HepG2 (cell line): ENCODE data around the gene SLC50A1. TPM values are rescaled to one million over a fixed set of nuclear protein-coding genes. Genes with fewer than 3 reads are reported as not detected.
A peak's percentile ranks its signal among the peaks of the same experiment; 100 is the strongest.

Experiments used
- ATF1 ChIP-seq: IDR thresholded peaks from 2 replicates; pipeline ENCODE4 v1.6.1; 2016; ENCODE audit warnings: mild to moderate bottlenecking, control low read depth
- CENPT ChIP-seq: sonication (generic); formaldehyde crosslinking; IDR thresholded peaks from 2 replicates; pipeline ENCODE4 v1.8.0; 2022; ENCODE audit warnings: low read depth, mild to moderate bottlenecking, moderate library complexity, missing genetic modification reagents
- ESRRA ChIP-seq: sonication (generic); formaldehyde crosslinking; IDR thresholded peaks from 2 replicates; pipeline ENCODE4 v1.5.1; 2020; ENCODE audit warnings: mild to moderate bottlenecking, low read depth, missing genetic modification reagents
- HMG20A ChIP-seq: IDR thresholded peaks from 2 replicates; pipeline ENCODE4 v1.6.1; 2016; ENCODE audit warnings: borderline replicate concordance
- HMG20B ChIP-seq: conservative IDR thresholded peaks from 2 replicates; pipeline ENCODE4 v1.6.1; 2016; ENCODE audit warnings: missing genetic modification reagents, missing compliant biosample characterization
- HNRNPL ChIP-seq: fragments of 200-400 bp; formaldehyde crosslinking; IDR thresholded peaks from 2 replicates; pipeline ENCODE4 v1.6.1; 2017; ENCODE audit warnings: mild to moderate bottlenecking, low read depth, low read length
- KDM5B ChIP-seq: sonication (generic); formaldehyde crosslinking; IDR thresholded peaks from 2 replicates; pipeline ENCODE4 v1.4.0; 2020; ENCODE audit warnings: missing genetic modification reagents, mild to moderate bottlenecking, borderline replicate concordance
- MIXL1 ChIP-seq: IDR thresholded peaks from 2 replicates; pipeline ENCODE4 v1.6.1; 2016
- TEAD3 ChIP-seq: optimal IDR thresholded peaks from 2 replicates; pipeline ENCODE3; 2016; ENCODE audit warnings: borderline replicate concordance
- ZMAT3 ChIP-seq: sonication (generic); formaldehyde crosslinking; conservative IDR thresholded peaks from 2 replicates; pipeline ENCODE4 v1.7.0; 2021; ENCODE audit warnings: missing genetic modification reagents
- ZNF12 ChIP-seq: sonication (generic); formaldehyde crosslinking; IDR thresholded peaks from 2 replicates; pipeline ENCODE4 v1.5.0; 2020; ENCODE audit warnings: missing genetic modification reagents
- ZNF343 ChIP-seq: sonication (generic); formaldehyde crosslinking; IDR thresholded peaks from 2 replicates; pipeline ENCODE4 v1.4.0; 2020; ENCODE audit warnings: mild to moderate bottlenecking, missing genetic modification reagents
- ZNF549 ChIP-seq: sonication (generic); formaldehyde crosslinking; IDR thresholded peaks from 2 replicates; pipeline ENCODE4 v1.5.0; 2020; ENCODE audit warnings: missing genetic modification reagents
- ZNF713 ChIP-seq: sonication (generic); formaldehyde crosslinking; IDR thresholded peaks from 2 replicates; pipeline ENCODE4 v1.4.0; 2020; ENCODE audit warnings: mild to moderate bottlenecking, missing genetic modification reagents
- ZSCAN12 ChIP-seq: sonication (generic); formaldehyde crosslinking; IDR thresholded peaks from 2 replicates; pipeline ENCODE4 v1.9.0; 2021; ENCODE audit warnings: mild to moderate bottlenecking, missing genetic modification reagents
- polyA plus RNA-seq, 8 experiments: library from polyadenylated mRNA; depleted of rRNA in 3 of 8; stranded (reverse) in 7 of 8; unstranded in 1 of 8; fragments of >200 nt; fragmentation: Illumina TruSeq in 4 of 8; extraction: Trizol in 4 of 8; gene quantifications; 2 replicates each; pipeline versions ENCODE4 v1.2.1 to v1.2.3, GENCODE V29; 2011 to 2016; ENCODE audit warnings: low read depth in 4 of 8, missing spikeins in 1 of 8, mixed read lengths in 1 of 8; ENCODE audit not compliant: insufficient read depth in 1 of 8
- total RNA-seq, 5 experiments: library from RNA; depleted of rRNA; stranded (reverse); fragments of >200 nt; fragmentation: Illumina TruSeq; extraction: Trizol; gene quantifications; 2 replicates each; pipeline ENCODE4 v1.2.3, GENCODE V29; 2016; ENCODE audit warnings: low read depth in 1 of 5
- TF ChIP-seq, protein P1 (sequence below): sonication (generic); formaldehyde crosslinking; IDR thresholded peaks from 2 replicates; pipeline ENCODE4 v1.4.0; 2020; ENCODE audit warnings: missing genetic modification reagents
- TF ChIP-seq, protein P2 (sequence below): sonication (generic); formaldehyde crosslinking; IDR thresholded peaks from 2 replicates; pipeline ENCODE4 v1.5.0; 2020; ENCODE audit warnings: mild to moderate bottlenecking, low read depth, missing genetic modification reagents, borderline replicate concordance
- TF ChIP-seq, protein P3 (sequence below): sonication (generic); formaldehyde crosslinking; IDR thresholded peaks from 2 replicates; pipeline ENCODE4 v1.4.0; 2020; ENCODE audit warnings: mild to moderate bottlenecking, low read depth, missing genetic modification reagents
- TF ChIP-seq, protein P4 (sequence below): sonication (generic); formaldehyde crosslinking; IDR thresholded peaks from 2 replicates; pipeline ENCODE4 v1.8.1; 2023; ENCODE audit warnings: mild to moderate bottlenecking, inconsistent platforms, moderate library complexity, missing genetic modification reagents, borderline replicate concordance
- TF ChIP-seq, protein P5 (sequence below): sonication (generic); formaldehyde crosslinking; IDR thresholded peaks from 2 replicates; pipeline ENCODE4 v1.5.0; 2020; ENCODE audit warnings: mild to moderate bottlenecking, missing genetic modification reagents
- TF ChIP-seq, protein P6 (sequence below): sonication (generic); formaldehyde crosslinking; IDR thresholded peaks from 2 replicates; pipeline ENCODE4 v1.9.0; 2022; ENCODE audit warnings: missing genetic modification reagents, mild to moderate bottlenecking, borderline replicate concordance
- TF ChIP-seq, protein P7 (sequence below): IDR thresholded peaks from 2 replicates; pipeline ENCODE4 v1.6.1; 2018; ENCODE audit warnings: missing genetic modification reagents, mild to moderate bottlenecking, missing compliant biosample characterization

SLC50A1 gene
- total and polyA plus RNA-seq, 2 of the 13 experiments (the other 11 are each of a cell fraction or from before 2014, with no cell fraction given), result 22.5 to 46.8 TPM

DNA sequence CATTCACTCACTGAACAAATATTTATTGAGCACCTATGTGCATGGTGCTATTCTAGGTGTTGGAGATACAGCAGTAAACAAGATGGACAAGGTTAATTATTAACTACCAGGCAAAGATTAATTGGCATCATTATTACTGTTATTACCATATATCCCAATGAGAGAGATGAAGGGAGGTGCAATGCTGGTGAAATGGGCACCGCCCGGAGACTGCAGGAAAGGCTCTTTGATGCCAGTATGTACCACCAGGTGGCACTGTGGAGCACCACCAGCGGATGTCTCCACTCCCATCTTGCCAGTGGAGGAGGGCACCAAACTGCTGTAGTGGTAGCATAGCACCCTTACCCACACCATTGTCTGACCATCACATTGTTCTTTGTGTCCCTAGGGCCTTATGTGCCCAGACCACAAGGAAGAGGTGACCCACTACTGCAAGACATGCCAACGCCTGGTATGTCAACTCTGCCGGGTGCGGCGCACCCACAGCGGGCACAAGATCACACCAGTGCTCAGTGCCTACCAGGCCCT is 41.0 kb downstream of the SLC50A1 start (continued):
- TF ChIP-seq, protein P1, sequence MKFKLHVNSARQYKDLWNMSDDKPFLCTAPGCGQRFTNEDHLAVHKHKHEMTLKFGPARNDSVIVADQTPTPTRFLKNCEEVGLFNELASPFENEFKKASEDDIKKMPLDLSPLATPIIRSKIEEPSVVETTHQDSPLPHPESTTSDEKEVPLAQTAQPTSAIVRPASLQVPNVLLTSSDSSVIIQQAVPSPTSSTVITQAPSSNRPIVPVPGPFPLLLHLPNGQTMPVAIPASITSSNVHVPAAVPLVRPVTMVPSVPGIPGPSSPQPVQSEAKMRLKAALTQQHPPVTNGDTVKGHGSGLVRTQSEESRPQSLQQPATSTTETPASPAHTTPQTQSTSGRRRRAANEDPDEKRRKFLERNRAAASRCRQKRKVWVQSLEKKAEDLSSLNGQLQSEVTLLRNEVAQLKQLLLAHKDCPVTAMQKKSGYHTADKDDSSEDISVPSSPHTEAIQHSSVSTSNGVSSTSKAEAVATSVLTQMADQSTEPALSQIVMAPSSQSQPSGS, result no peak
- TF ChIP-seq ZNF343, result no peak
- TF ChIP-seq, protein P2, sequence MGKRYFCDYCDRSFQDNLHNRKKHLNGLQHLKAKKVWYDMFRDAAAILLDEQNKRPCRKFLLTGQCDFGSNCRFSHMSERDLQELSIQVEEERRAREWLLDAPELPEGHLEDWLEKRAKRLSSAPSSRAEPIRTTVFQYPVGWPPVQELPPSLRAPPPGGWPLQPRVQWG (CRISPR knock-in tag), result no peak
- TF ChIP-seq, protein P3, sequence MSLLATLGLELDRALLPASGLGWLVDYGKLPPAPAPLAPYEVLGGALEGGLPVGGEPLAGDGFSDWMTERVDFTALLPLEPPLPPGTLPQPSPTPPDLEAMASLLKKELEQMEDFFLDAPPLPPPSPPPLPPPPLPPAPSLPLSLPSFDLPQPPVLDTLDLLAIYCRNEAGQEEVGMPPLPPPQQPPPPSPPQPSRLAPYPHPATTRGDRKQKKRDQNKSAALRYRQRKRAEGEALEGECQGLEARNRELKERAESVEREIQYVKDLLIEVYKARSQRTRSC (CRISPR knock-in tag), result no peak
- TF ChIP-seq KDM5B (CRISPR knock-in tag), result 0 out of 2 replicates have a peak, but pooled peaks have one; percentile 42
- TF ChIP-seq CENPT (CRISPR knock-in tag), result no peak
- no peak for TF ChIP-seq ATF1 (CRISPR knock-in tag)
- TF ChIP-seq ZMAT3 (CRISPR knock-in tag), result no peak
- TF ChIP-seq ZNF549 (CRISPR knock-in tag), result no peak
- no peak for TF ChIP-seq ZSCAN12 (CRISPR knock-in tag)
- TF ChIP-seq, protein P4, sequence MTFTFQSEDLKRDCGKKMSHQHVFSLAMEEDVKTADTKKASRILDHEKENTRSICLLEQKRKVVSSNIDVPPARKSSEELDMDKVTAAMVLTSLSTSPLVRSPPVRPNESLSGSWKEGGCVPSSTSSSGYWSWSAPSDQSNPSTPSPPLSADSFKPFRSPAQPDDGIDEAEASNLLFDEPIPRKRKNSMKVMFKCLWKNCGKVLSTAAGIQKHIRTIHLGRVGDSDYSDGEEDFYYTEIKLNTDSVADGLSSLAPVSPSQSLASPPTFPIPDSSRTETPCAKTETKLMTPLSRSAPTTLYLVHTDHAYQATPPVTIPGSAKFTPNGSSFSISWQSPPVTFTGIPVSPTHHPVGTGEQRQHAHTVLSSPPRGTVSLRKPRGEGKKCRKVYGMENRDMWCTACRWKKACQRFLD (CRISPR knock-in tag), result no peak
- TF ChIP-seq, protein P5, sequence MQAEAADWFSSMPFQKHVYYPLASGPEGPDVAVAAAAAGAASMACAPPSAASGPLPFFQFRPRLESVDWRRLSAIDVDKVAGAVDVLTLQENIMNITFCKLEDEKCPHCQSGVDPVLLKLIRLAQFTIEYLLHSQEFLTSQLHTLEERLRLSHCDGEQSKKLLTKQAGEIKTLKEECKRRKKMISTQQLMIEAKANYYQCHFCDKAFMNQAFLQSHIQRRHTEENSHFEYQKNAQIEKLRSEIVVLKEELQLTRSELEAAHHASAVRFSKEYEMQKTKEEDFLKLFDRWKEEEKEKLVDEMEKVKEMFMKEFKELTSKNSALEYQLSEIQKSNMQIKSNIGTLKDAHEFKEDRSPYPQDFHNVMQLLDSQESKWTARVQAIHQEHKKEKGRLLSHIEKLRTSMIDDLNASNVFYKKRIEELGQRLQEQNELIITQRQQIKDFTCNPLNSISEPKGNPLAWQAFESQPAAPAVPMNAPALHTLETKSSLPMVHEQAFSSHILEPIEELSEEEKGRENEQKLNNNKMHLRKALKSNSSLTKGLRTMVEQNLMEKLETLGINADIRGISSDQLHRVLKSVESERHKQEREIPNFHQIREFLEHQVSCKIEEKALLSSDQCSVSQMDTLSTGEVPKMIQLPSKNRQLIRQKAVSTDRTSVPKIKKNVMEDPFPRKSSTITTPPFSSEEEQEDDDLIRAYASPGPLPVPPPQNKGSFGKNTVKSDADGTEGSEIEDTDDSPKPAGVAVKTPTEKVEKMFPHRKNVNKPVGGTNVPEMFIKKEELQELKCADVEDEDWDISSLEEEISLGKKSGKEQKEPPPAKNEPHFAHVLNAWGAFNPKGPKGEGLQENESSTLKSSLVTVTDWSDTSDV (CRISPR knock-in tag), result no peak
- TF ChIP-seq HMG20A, result no peak
- peak; percentile 87; the same call in 1 of the 2 replicates for TF ChIP-seq HNRNPL
- TF ChIP-seq, protein P6, sequence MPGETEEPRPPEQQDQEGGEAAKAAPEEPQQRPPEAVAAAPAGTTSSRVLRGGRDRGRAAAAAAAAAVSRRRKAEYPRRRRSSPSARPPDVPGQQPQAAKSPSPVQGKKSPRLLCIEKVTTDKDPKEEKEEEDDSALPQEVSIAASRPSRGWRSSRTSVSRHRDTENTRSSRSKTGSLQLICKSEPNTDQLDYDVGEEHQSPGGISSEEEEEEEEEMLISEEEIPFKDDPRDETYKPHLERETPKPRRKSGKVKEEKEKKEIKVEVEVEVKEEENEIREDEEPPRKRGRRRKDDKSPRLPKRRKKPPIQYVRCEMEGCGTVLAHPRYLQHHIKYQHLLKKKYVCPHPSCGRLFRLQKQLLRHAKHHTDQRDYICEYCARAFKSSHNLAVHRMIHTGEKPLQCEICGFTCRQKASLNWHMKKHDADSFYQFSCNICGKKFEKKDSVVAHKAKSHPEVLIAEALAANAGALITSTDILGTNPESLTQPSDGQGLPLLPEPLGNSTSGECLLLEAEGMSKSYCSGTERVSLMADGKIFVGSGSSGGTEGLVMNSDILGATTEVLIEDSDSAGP (CRISPR knock-in tag), result no peak
- TF ChIP-seq ZNF713, result no peak
- TF ChIP-seq HMG20B (CRISPR knock-in tag), result no peak
- TF ChIP-seq MIXL1 (CRISPR knock-in tag), result no peak
- TF ChIP-seq TEAD3 (CRISPR knock-in tag), result peak; percentile 48
- no peak for TF ChIP-seq ESRRA (CRISPR knock-in tag)
- TF ChIP-seq, protein P7, sequence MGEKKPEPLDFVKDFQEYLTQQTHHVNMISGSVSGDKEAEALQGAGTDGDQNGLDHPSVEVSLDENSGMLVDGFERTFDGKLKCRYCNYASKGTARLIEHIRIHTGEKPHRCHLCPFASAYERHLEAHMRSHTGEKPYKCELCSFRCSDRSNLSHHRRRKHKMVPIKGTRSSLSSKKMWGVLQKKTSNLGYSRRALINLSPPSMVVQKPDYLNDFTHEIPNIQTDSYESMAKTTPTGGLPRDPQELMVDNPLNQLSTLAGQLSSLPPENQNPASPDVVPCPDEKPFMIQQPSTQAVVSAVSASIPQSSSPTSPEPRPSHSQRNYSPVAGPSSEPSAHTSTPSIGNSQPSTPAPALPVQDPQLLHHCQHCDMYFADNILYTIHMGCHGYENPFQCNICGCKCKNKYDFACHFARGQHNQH (CRISPR knock-in tag), result peak; percentile 39; the same call in 1 of the 2 replicates
- TF ChIP-seq ZNF12, result no peak
